AG04450 (cell line): Measurements from ENCODE around the gene FSHB. TPM values are rescaled to one million over a fixed set of nuclear protein-coding genes. Genes with fewer than 3 reads are reported as not detected.
"Not testable (repeated sequence)": the region's sequence is repeated elsewhere in the genome, so short reads cannot be mapped to it uniquely, and the experiment has no call there.

Experiments
- CTCF ChIA-PET: fragments of 300-600, 350-600 bp; formaldehyde crosslinking; extraction: SDS; loops from one replicate; lab custom pipeline; 2022; ENCODE audit warnings: antibody characterized with exemption, inconsistent platforms; lab: Charles Lee
- POLR2A ChIA-PET: fragments of 350-600 bp; formaldehyde crosslinking; extraction: SDS; loops from one replicate; lab custom pipeline; 2021; ENCODE audit warnings: antibody characterized with exemption, inconsistent platforms; lab: Yijun Ruan, JAX
- DNase-seq: peaks from one replicate; pipeline ENCODE4 v3.0.0-alpha.2; 2011; ENCODE audit warnings: low read depth, low spot score
- H3K27ac ChIP-seq: one replicate; pipeline ENCODE4 v1.5.1; 2012; ENCODE audit warnings: low read depth, low read length, control low read depth
- H3K27me3 ChIP-seq: one replicate; pipeline ENCODE4 v1.6.0; 2012; ENCODE audit warnings: low read length; ENCODE audit not compliant: control insufficient read depth, insufficient read depth
- H3K4me3 ChIP-seq: 2 replicates; pipeline ENCODE4 v1.5.1; 2011; ENCODE audit warnings: mild to moderate bottlenecking, low read depth, low read length, control low read depth
- H3K9me3 ChIP-seq: 2 replicates; pipeline ENCODE4 v1.5.1; 2012; ENCODE audit warnings: low read length; ENCODE audit not compliant: control insufficient read depth, insufficient read depth
- CTCF ChIP-seq: IDR thresholded peaks from 2 replicates; pipeline ENCODE4 v1.5.1; 2011; ENCODE audit warnings: low read depth, low read length, control low read depth, inconsistent platforms
- polyA plus RNA-seq: library from polyadenylated mRNA; depleted of rRNA; stranded (reverse); fragments of >200 nt; gene quantifications from 2 replicates; pipeline ENCODE4 v1.2.3, GENCODE V29; 2011

Gene FSHB
- polyA plus RNA-seq, 1 experiment = not detected

GRCh38 chr11:30261821-30262220 lies 31.0 kb downstream of the FSHB start:
- Histone ChIP-seq H3K27me3 (no peaks in the 10 kb centered on the region), H3K27ac (no peak overlapping the region), H3K4me3 (no peak overlapping the region), H3K9me3 (no peaks in the 10 kb centered on the region)
- CTCF ChIA-PET = no interaction called here
- TF ChIP-seq CTCF = no peak
- DNase-seq = no peak
- POLR2A ChIA-PET = no interaction called here

- DNase-seq, H3K27ac ChIP-seq, H3K9me3 ChIP-seq, H3K4me3 ChIP-seq, H3K27me3 ChIP-seq, POLR2A ChIA-PET, CTCF ChIA-PET: not testable (repeated sequence)
Observed at GRCh38 chr11:30268638-30269037, 37.8 kb downstream of the FSHB start.

- ChIA-PET POLR2A (no interaction called here), CTCF (no interaction called here)
- Histone ChIP-seq H3K4me3 (no peak overlapping the region), H3K27me3 (no peaks in the 10 kb centered on the region), H3K9me3 (no peaks in the 10 kb centered on the region; the same call in 1 of the 2 replicates), H3K27ac (no peak overlapping the region)
- DNase-seq = no peak
- TF ChIP-seq CTCF = no peak
Observed at GRCh38 chr11:30270671-30271070, 39.9 kb downstream of the FSHB start.

- POLR2A ChIA-PET = no interaction called here
Observed at GRCh38 chr11:30277176-30277575, 46.4 kb downstream of the FSHB start.

GRCh38 chr11:30279796-30280195 lies 49.0 kb downstream of the FSHB start:
- Histone ChIP-seq H3K27me3 (no peaks in the 10 kb centered on the region), H3K9me3 (no peaks in the 10 kb centered on the region), H3K27ac (no peak overlapping the region), H3K4me3 (no peak overlapping the region)
- ChIA-PET POLR2A (no interaction called here), CTCF (interaction anchor here (0.6 to 0.9 kb wide), 3 partner anchors 36 to 827 kb away, joined by 3 read pairs; no protein-coding TSS in a partner anchor)
- no peak for TF ChIP-seq CTCF
- no peak for DNase-seq

More at GRCh38 chr11:30277176-30277575, 46.4 kb downstream of the FSHB start:
- TF ChIP-seq CTCF = no peak
- H3K27me3 ChIP-seq = no peaks in the 10 kb centered on the region
- no peaks in the 10 kb centered on the region for H3K9me3 ChIP-seq
- CTCF ChIA-PET = no interaction called here
- no peak overlapping the region for H3K4me3 ChIP-seq
- DNase-seq = no peak
- no peak overlapping the region for H3K27ac ChIP-seq
